HepG2 (cell line): ENCODE data around the gene TOX2. TPM values are rescaled to one million over a fixed set of nuclear protein-coding genes. Genes with fewer than 3 reads are reported as not detected.

ENCODE experiments used
- ATAC-seq: fragments of 200-7000 bp; cut with Tn5 transposase; 3 replicates; pipeline ENCODE4 v1.9.1; 2020; ENCODE audit warnings: mild to moderate bottlenecking, moderate library complexity
- BruUV-seq: library from RNA; stranded (reverse); fragments of 400-500 nt; replicated peaks from 2 replicates; lab custom pipeline; 2021; lab: Mats Ljungman, UMichigan
- CTCF ChIA-PET: fragments of 300-600 bp; formaldehyde crosslinking; extraction: SDS; loops from one replicate; lab custom pipeline; 2021; ENCODE audit warnings: low total read pairs, inconsistent platforms, low intra/inter-chr PET ratio; lab: Yijun Ruan, JAX
- POLR2A ChIA-PET: fragments of 350-600 bp; sonication (Branson Sonifier 250); formaldehyde crosslinking; loops from one replicate; lab custom pipeline; 2020; ENCODE audit warnings: antibody characterized with exemption, inconsistent platforms; lab: Yijun Ruan, JAX
- DNase-seq: peaks from one replicate; pipeline ENCODE4 v3.0.0-alpha.2; 2015; ENCODE audit warnings: low spot score
- FAIRE-seq: peaks from 3 replicates; lab custom pipeline; 2011; peaks lifted over from hg19 to GRCh38; lab: Jason Lieb, UNC
- H2AFZ ChIP-seq: one replicate; pipeline ENCODE4 v1.6.1; 2011; ENCODE audit warnings: low read length, inconsistent platforms
- H3K27ac ChIP-seq: fragments of 300-600 bp; 3 replicates; pipeline ENCODE4 v1.8.0; 2011; ENCODE audit warnings: mixed run types, mild to moderate bottlenecking, mixed read lengths, low read length, inconsistent platforms; ENCODE audit not compliant: insufficient read depth; ENCODE audit errors: extremely low read length
- H3K27me3 ChIP-seq, 2 experiments: fragments of 200-600 bp in 1 of 2; 2 replicates in 1 of 2; 3 replicates in 1 of 2; pipeline versions ENCODE4 v1.6.0 to v1.8.0; 2011; ENCODE audit warnings: low read length in 2 of 2, mild to moderate bottlenecking in 2 of 2, moderate library complexity in 2 of 2, inconsistent platforms in 1 of 2; ENCODE audit not compliant: insufficient read depth in 2 of 2, control insufficient read depth in 1 of 2
- H3K36me3 ChIP-seq, 2 experiments: fragments of 200-600 bp in 1 of 2; replicated peaks in 1 of 2; 2 replicates in 1 of 2; 3 replicates in 1 of 2; pipeline versions ENCODE4 v1.5.1 to v1.8.0; 2011; ENCODE audit warnings: low read length in 2 of 2, inconsistent platforms in 1 of 2; ENCODE audit not compliant: insufficient read depth in 2 of 2, control insufficient read depth in 1 of 2
- H3K4me1 ChIP-seq: 2 replicates; pipeline ENCODE4 v1.5.1; 2012; ENCODE audit warnings: low read length, inconsistent platforms; ENCODE audit not compliant: insufficient read depth
- H3K4me2 ChIP-seq: 2 replicates; pipeline ENCODE4 v1.6.0; 2011; ENCODE audit warnings: low read depth, low read length, inconsistent platforms
- H3K4me3 ChIP-seq, 3 experiments: fragments of 200-600 bp in 1 of 3; sonication (generic), shearing (Covaris generic) in 1 of 3; replicated peaks in 1 of 3; 2 replicates each; pipeline ENCODE4 v1.5.1; 2011 to 2016; ENCODE audit warnings: low read length in 3 of 3, inconsistent platforms in 2 of 3, low read depth in 2 of 3, mild to moderate bottlenecking in 2 of 3, control low read depth in 1 of 3, mixed read lengths in 1 of 3; ENCODE audit not compliant: insufficient read depth in 1 of 3
- H3K79me2 ChIP-seq: one replicate; pipeline ENCODE4 v1.6.1; 2011; ENCODE audit warnings: low read length, inconsistent platforms; ENCODE audit not compliant: insufficient read depth
- H3K9ac ChIP-seq: 2 replicates; pipeline ENCODE4 v1.6.0; 2011; ENCODE audit warnings: mild to moderate bottlenecking, low read depth, low read length, inconsistent platforms; ENCODE audit not compliant: insufficient read depth
- H3K9me3 ChIP-seq: 2 replicates; pipeline ENCODE4 v1.5.1; 2012; ENCODE audit warnings: mild to moderate bottlenecking, low read length
- H4K20me1 ChIP-seq: 2 replicates; pipeline ENCODE4 v1.6.0; 2011; ENCODE audit warnings: inconsistent platforms, mild to moderate bottlenecking, low read length, moderate library complexity; ENCODE audit not compliant: insufficient read depth
- ISL2 ChIP-seq: sonication (generic); formaldehyde crosslinking; IDR thresholded peaks from 2 replicates; pipeline ENCODE4 v1.5.0; 2020; ENCODE audit warnings: missing genetic modification reagents
- JARID2 ChIP-seq: sonication (generic); formaldehyde crosslinking; IDR thresholded peaks from 2 replicates; pipeline ENCODE4 v1.8.1; 2023; ENCODE audit warnings: missing genetic modification reagents, inconsistent platforms; ENCODE audit not compliant: insufficient replicate concordance
- NFKBIZ ChIP-seq: IDR thresholded peaks from 2 replicates; pipeline ENCODE4 v1.6.1; 2018; ENCODE audit warnings: missing genetic modification reagents, missing compliant biosample characterization
- SP5 ChIP-seq: IDR thresholded peaks from 2 replicates; pipeline ENCODE4 v1.6.1; 2016; ENCODE audit warnings: low read depth, borderline replicate concordance
- ZNF44 ChIP-seq: sonication (generic); formaldehyde crosslinking; IDR thresholded peaks from 2 replicates; pipeline ENCODE4 v1.5.1; 2020; ENCODE audit warnings: mild to moderate bottlenecking, missing genetic modification reagents
- WGBS: methylation state at CpG from one replicate; pipeline ENCODE4 v1.1.6; 2017; ENCODE audit warnings: low lambda C conversion rate; 5-methylcytosine and 5-hydroxymethylcytosine counted together
- in situ Hi-C: cut with HindIII; loops from 2 replicates; pipeline ENCODE4 v1.10.0; 2017; ENCODE audit warnings: low pct_unique_long_range_greater_than_20kb; ENCODE audit not compliant: extremely low pct_ligation_motif_present
- intact Hi-C: fragments of 100-400 bp; cut with micrococcal nuclease; formaldehyde crosslinking; loops from one replicate; pipeline ENCODE4 v1.10.0; 2022; ENCODE audit not compliant: unreplicated experiment
- polyA plus RNA-seq, 8 experiments: library from polyadenylated mRNA; depleted of rRNA in 3 of 8; stranded (reverse) in 7 of 8; unstranded in 1 of 8; fragments of >200 nt; fragmentation: Illumina TruSeq in 4 of 8; extraction: Trizol in 4 of 8; gene quantifications; 2 replicates each; pipeline versions ENCODE4 v1.2.1 to v1.2.3, GENCODE V29; 2011 to 2016; ENCODE audit warnings: low read depth in 4 of 8, missing spikeins in 1 of 8, mixed read lengths in 1 of 8; ENCODE audit not compliant: insufficient read depth in 1 of 8
- total RNA-seq, 5 experiments: library from RNA; depleted of rRNA; stranded (reverse); fragments of >200 nt; fragmentation: Illumina TruSeq; extraction: Trizol; gene quantifications; 2 replicates each; pipeline ENCODE4 v1.2.3, GENCODE V29; 2016; ENCODE audit warnings: low read depth in 1 of 5
- TF ChIP-seq, protein P1 (sequence below), 2 experiments: sonication (generic) in 1 of 2; formaldehyde crosslinking in 1 of 2; IDR thresholded peaks; 2 replicates each; pipeline versions ENCODE4 v1.6.1 to v1.9.0; 2014 to 2022; ENCODE audit warnings: antibody characterized with exemption in 1 of 2, borderline replicate concordance in 1 of 2, inconsistent platforms in 1 of 2, low read depth in 1 of 2, missing genetic modification reagents in 1 of 2
- TF ChIP-seq, protein P2 (sequence below): sonication (generic); formaldehyde crosslinking; IDR thresholded peaks from 2 replicates; pipeline ENCODE4 v1.4.0; 2020; ENCODE audit warnings: low read depth, mild to moderate bottlenecking, missing genetic modification reagents
- TF ChIP-seq, protein P3 (sequence below): sonication (generic); formaldehyde crosslinking; IDR thresholded peaks from 2 replicates; pipeline ENCODE4 v1.8.0; 2022; ENCODE audit warnings: mild to moderate bottlenecking, missing genetic modification reagents, borderline replicate concordance

The TOX2 gene
- total and polyA plus RNA-seq, 2 of the 13 experiments (the other 11 are each of a cell fraction or from before 2014, with no cell fraction given): not detected

DNA sequence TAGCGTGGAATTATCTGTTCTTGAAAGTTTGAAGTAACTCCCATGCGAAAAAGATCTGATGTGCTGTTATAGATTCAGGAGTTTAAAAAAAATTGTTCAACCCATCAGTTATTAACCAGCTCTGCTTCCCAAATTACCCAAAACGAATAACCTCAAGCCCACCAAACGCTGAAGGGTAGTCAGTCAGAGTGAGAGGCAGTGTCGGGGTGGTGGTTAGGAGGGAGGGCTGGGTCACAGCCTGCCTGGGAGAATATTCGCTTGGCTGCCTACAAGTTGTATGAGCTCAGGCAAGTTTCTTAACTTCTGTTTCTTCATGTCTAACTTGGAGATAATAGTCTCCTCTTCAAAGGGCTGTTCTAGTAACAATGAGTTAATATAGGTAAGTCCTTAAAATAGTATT, 157.7 kb downstream of the TOX2 start:
- no TSS peak for BruUV-seq
- no peak overlapping the region for H3K27ac ChIP-seq

More for the DNA sequence above, 157.7 kb downstream of the TOX2 start:
- 15% methylated on average over 6 of the region's 6 CpGs for WGBS
- Histone ChIP-seq H3K79me2 (no peaks in the 10 kb centered on the region), H3K4me3 (no peak overlapping the region), H3K27me3 (peaks cover 37 to 87% of the 10 kb centered on the region in 2 experiments; a peak in 4 of 5 replicates), H3K36me3 (no peaks in the 10 kb centered on the region), H3K4me1 (no peaks in the 10 kb centered on the region), H3K4me2 (no peak overlapping the region), H3K9ac (no peak overlapping the region), H3K9me3 (no peaks in the 10 kb centered on the region), H2AFZ (no peak overlapping the region), H4K20me1 (no peaks in the 10 kb centered on the region)
- no peak for DNase-seq
- intact Hi-C loops (no loop called here), in situ Hi-C loops (no loop called here)
- TF ChIP-seq JARID2 (no peak), NFKBIZ (CRISPR knock-in tag) (no peak), SP5 (CRISPR knock-in tag) (no peak), ZNF44 (CRISPR knock-in tag) (no peak), ISL2 (CRISPR knock-in tag) (no peak)
- TF ChIP-seq, protein P1, sequence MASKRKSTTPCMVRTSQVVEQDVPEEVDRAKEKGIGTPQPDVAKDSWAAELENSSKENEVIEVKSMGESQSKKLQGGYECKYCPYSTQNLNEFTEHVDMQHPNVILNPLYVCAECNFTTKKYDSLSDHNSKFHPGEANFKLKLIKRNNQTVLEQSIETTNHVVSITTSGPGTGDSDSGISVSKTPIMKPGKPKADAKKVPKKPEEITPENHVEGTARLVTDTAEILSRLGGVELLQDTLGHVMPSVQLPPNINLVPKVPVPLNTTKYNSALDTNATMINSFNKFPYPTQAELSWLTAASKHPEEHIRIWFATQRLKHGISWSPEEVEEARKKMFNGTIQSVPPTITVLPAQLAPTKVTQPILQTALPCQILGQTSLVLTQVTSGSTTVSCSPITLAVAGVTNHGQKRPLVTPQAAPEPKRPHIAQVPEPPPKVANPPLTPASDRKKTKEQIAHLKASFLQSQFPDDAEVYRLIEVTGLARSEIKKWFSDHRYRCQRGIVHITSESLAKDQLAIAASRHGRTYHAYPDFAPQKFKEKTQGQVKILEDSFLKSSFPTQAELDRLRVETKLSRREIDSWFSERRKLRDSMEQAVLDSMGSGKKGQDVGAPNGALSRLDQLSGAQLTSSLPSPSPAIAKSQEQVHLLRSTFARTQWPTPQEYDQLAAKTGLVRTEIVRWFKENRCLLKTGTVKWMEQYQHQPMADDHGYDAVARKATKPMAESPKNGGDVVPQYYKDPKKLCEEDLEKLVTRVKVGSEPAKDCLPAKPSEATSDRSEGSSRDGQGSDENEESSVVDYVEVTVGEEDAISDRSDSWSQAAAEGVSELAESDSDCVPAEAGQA (IDR thresholded peaks at IDR 0.05; ENCODE audit: low read depth): no peak
- TF ChIP-seq, protein P1 (CRISPR knock-in tag; IDR thresholded peaks at IDR 0.05; ENCODE audit: borderline replicate concordance): no peak
- TF ChIP-seq, protein P2, sequence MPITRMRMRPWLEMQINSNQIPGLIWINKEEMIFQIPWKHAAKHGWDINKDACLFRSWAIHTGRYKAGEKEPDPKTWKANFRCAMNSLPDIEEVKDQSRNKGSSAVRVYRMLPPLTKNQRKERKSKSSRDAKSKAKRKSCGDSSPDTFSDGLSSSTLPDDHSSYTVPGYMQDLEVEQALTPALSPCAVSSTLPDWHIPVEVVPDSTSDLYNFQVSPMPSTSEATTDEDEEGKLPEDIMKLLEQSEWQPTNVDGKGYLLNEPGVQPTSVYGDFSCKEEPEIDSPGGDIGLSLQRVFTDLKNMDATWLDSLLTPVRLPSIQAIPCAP (CRISPR knock-in tag): no peak
- TF ChIP-seq, protein P3, sequence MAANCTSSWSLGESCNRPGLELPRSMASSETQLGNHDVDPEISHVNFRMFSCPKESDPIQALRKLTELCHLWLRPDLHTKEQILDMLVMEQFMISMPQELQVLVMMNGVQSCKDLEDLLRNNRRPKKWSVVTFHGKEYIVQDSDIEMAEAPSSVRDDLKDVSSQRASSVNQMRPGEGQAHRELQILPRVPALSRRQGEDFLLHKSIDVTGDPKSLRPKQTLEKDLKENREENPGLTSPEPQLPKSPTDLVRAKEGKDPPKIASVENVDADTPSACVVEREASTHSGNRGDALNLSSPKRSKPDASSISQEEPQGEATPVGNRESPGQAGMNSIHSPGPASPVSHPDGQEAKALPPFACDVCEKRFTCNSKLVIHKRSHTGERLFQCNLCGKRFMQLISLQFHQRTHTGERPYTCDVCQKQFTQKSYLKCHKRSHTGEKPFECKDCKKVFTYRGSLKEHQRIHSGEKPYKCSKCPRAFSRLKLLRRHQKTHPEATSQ (CRISPR knock-in tag): no peak
- POLR2A ChIA-PET: no interaction called here
- no peak for ATAC-seq
- no peak for FAIRE-seq
- CTCF ChIA-PET: no interaction called here
